Loucy (cell line): ENCODE data around the gene KCNH1.

ENCODE experiments used
- CTCF ChIP-seq: fragments of 200-600 bp; sonication (generic); conservative IDR thresholded peaks from 2 replicates; pipeline ENCODE4 v1.5.1; 2014; ENCODE audit warnings: mild to moderate bottlenecking, antibody characterized with exemption, low read length
- EZH2phosphoT487 ChIP-seq: fragments of 200-600 bp; IDR thresholded peaks from 2 replicates; pipeline ENCODE4 v1.6.1; 2018; ENCODE audit warnings: antibody characterized with exemption, mild to moderate bottlenecking, moderate library complexity, borderline replicate concordance

GRCh38 chr1:210748796-210749195 lies 385.2 kb downstream of the KCNH1 start:
- TF ChIP-seq CTCF (no peak), EZH2phosphoT487 (no peak)
